SK-N-MC (cell line): ENCODE measurements around the gene SHMT1.

Experiments used
- EZH2 ChIP-seq: fragments of 200-600 bp; sonication (generic); IDR thresholded peaks from one replicate; pipeline ENCODE4 v1.6.1; 2017; ENCODE audit warnings: antibody characterized with exemption
- POLR2AphosphoS5 ChIP-seq: IDR thresholded peaks from 2 replicates; pipeline ENCODE4 v1.6.1; 2012; ENCODE audit warnings: mild to moderate bottlenecking, low read depth, low read length, borderline replicate concordance

DNA sequence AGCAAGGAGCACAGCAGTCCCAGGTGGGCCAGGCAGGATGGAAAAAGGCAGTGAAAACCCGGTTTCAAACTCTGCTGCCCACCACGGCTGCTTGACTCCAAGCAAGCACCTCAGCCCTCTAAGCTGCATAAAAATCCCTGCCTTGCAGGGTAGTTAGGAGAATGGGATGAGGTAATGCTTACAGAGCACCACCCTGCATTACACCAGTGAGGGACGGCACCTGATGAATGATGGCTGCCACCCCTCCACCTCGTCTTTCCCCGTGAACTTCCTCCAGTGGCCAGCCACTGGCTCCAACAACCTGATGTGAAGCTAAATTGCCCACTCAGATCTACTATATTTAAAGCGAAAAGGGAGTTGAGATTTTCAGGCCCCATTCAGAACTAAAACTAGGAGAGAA, 81.6 kb downstream of the SHMT1 start:
- no peak for TF ChIP-seq POLR2AphosphoS5
- TF ChIP-seq EZH2 = no peak
